ENCODE results near the gene APOA5. TPM values are rescaled to one million over a fixed set of nuclear protein-coding genes. Genes with fewer than 3 reads are reported as not detected.
A peak's percentile ranks its signal among the peaks of the same experiment; 100 is the strongest.

Gene APOA5
- total RNA-seq, 4 donors from 2014 or later = not detected

DNA sequence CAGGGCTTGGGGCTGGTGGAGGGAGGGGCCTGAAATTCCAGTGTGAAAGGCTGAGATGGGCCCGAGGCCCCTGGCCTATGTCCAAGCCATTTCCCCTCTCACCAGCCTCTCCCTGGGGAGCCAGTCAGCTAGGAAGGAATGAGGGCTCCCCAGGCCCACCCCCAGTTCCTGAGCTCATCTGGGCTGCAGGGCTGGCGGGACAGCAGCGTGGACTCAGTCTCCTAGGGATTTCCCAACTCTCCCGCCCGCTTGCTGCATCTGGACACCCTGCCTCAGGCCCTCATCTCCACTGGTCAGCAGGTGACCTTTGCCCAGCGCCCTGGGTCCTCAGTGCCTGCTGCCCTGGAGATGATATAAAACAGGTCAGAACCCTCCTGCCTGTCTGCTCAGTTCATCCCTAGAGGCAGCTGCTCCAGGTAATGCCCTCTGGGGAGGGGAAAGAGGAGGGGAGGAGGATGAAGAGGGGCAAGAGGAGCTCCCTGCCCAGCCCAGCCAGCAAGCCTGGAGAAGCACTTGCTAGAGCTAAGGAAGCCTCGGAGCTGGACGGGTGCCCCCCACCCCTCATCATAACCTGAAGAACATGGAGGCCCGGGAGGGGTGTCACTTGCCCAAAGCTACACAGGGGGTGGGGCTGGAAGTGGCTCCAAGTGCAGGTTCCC lies 38.0 kb upstream of the APOA5 start, which contains the start of gene APOC3:
TSS of gene APOC3 (plus strand) at position 383 of the 659 bp plus-strand sequence. CDS start 676 bp downstream, outside the sequence.
- TF ChIP-seq POLR2A (IDR thresholded peaks at IDR 0.05) (no peak), EP300 (IDR thresholded peaks at IDR 0.05) (no peak)
- TF ChIP-seq, protein P1, sequence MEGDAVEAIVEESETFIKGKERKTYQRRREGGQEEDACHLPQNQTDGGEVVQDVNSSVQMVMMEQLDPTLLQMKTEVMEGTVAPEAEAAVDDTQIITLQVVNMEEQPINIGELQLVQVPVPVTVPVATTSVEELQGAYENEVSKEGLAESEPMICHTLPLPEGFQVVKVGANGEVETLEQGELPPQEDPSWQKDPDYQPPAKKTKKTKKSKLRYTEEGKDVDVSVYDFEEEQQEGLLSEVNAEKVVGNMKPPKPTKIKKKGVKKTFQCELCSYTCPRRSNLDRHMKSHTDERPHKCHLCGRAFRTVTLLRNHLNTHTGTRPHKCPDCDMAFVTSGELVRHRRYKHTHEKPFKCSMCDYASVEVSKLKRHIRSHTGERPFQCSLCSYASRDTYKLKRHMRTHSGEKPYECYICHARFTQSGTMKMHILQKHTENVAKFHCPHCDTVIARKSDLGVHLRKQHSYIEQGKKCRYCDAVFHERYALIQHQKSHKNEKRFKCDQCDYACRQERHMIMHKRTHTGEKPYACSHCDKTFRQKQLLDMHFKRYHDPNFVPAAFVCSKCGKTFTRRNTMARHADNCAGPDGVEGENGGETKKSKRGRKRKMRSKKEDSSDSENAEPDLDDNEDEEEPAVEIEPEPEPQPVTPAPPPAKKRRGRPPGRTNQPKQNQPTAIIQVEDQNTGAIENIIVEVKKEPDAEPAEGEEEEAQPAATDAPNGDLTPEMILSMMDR (IDR thresholded peaks at IDR 0.05) = no peak
- no peaks in the 10 kb centered on the region for H3K9me3 ChIP-seq
- WGBS, 2 donors = 65 to 66% methylated on average over 9 of the region's 9 CpGs

DNA sequence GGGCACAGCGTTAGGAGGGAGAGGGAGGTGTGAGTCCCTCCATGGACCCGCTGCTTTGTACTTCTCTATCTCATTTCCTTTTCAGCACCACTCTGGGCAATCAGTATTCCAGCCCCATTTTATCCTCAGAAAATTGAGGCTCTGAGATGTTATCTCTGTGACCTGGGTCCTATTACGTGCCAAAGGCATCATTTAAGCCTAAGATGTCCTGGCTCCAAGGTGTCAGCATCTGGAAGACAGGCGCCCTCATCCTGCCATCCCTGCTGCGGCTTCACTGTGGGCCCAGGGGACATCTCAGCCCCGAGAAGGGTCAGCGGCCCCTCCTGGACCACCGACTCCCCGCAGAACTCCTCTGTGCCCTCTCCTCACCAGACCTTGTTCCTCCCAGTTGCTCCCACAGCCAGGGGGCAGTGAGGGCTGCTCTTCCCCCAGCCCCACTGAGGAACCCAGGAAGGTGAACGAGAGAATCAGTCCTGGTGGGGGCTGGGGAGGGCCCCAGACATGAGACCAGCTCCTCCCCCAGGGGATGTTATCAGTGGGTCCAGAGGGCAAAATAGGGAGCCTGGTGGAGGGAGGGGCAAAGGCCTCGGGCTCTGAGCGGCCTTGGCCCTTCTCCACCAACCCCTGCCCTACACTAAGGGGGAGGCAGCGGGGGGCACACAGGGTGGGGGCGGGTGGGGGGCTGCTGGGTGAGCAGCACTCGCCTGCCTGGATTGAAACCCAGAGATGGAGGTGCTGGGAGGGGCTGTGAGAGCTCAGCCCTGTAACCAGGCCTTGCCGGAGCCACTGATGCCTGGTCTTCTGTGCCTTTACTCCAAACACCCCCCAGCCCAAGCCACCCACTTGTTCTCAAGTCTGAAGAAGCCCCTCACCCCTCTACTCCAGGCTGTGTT lies 37.2 kb upstream of the APOA5 start:
- no peaks in the 10 kb centered on the region for H3K36me3 ChIP-seq

More for the DNA sequence above, 38.0 kb upstream of the APOA5 start, which contains the start of gene APOC3:
- peaks cover 0 to under 1% (median 0%) of the 10 kb centered on the region in 4 donors for H3K4me1 ChIP-seq
- H3K4me3 ChIP-seq = no peak within 1 kb of the TSS
- DNase-seq (ENCODE audit: low spot score in 2 of 2) = no peak
- H3K27me3 ChIP-seq = no peaks in the 10 kb centered on the region
- no peaks in the 10 kb centered on the region for H3K36me3 ChIP-seq
- H3K27ac ChIP-seq = peak within 1 kb of the TSS in 1 of 4 donors; percentile 26

DNA sequence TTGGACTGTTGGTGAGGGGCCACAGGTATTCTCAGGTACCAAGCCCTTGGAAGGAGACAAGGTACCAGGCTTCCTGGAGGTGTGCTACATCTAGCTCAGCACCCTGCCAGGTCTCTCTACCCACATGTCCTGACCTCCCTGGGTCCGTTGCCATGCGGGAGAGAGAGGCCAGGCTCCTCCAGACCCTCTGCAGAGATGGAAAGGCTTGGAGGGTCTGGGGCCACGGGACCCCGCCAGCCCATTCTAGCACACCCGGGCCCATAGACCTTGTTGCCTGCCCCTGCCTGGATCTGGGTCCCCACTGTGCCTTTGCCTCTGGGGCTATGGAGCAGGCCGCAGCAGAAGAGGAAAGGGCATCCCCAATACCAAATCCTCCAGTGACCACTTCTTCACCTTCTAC lies 35.8 kb upstream of the APOA5 start:
- WGBS, 2 donors = 87 to 89% methylated on average over 6 of the region's 6 CpGs
- no peaks in the 10 kb centered on the region for H3K36me3 ChIP-seq
- TF ChIP-seq, protein P1 (IDR thresholded peaks at IDR 0.05) = no peak
- TF ChIP-seq POLR2A (IDR thresholded peaks at IDR 0.05) (no peak), EP300 (IDR thresholded peaks at IDR 0.05) (no peak)
- no peaks in the 10 kb centered on the region for H3K9me3 ChIP-seq
- no peaks in the 10 kb centered on the region for H3K27me3 ChIP-seq
- H3K4me1 ChIP-seq = no peaks in the 10 kb centered on the region
- no peak for DNase-seq (ENCODE audit: low spot score in 2 of 2)
- H3K27ac ChIP-seq = no peak overlapping the region
- H3K4me3 ChIP-seq = no peak overlapping the region

More for the DNA sequence above, 37.2 kb upstream of the APOA5 start:
- Histone ChIP-seq H3K4me3 (no peak overlapping the region), H3K27me3 (no peaks in the 10 kb centered on the region), H3K27ac (peak overlapping the region in 1 of 4 donors; percentile 26), H3K9me3 (no peaks in the 10 kb centered on the region), H3K4me1 (no peaks in the 10 kb centered on the region)
- WGBS, 2 donors = 56 to 61% methylated on average over 11 to 15 of the region's 16 CpGs
- DNase-seq (ENCODE audit: low spot score in 2 of 2) = no peak
- TF ChIP-seq POLR2A (IDR thresholded peaks at IDR 0.05) = no peak
- TF ChIP-seq, protein P1 (IDR thresholded peaks at IDR 0.05) = no peak
- no peak for TF ChIP-seq EP300 (IDR thresholded peaks at IDR 0.05)

DNA sequence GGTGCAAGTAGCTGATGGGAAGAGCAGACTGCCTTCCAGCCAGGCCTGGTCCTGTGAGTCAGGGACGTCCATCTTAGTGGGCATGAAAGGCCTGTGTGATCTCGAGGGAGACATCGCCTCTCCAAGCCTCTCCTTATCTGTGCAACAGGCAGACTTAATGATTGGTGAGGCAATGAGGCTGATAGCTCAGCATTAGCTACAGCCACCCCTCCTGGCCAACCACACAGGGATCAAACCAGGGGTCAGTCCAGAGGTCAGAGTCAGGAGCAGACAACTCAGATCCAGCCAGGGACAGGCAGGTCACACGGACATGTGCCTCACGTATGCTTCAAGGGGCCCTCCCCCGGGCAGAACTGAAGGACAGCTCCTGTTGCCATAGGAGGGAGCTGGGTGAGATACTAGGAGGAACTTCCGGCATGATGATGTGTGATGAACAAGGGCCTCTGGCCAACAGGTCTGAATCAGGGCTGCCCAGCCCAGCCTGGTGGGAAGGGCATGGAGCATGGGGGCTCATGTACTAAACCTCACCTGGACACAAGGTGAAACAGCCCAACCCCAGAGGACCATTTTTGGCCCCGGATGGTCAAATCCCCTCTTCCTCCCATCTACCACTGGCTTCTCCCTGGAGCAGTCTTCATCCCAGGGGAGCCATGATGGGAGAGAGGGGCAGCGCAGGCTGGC lies 35.2 kb upstream of the APOA5 start:
- Histone ChIP-seq H3K27ac (no peak overlapping the region), H3K4me1 (no peaks in the 10 kb centered on the region), H3K36me3 (no peaks in the 10 kb centered on the region), H3K27me3 (no peaks in the 10 kb centered on the region), H3K4me3 (no peak overlapping the region), H3K9me3 (no peaks in the 10 kb centered on the region)
- TF ChIP-seq EP300 (IDR thresholded peaks at IDR 0.05) (no peak), POLR2A (IDR thresholded peaks at IDR 0.05) (no peak)
- TF ChIP-seq, protein P1 (IDR thresholded peaks at IDR 0.05) = no peak
- DNase-seq (ENCODE audit: low spot score in 2 of 2) = no peak
- 72% methylated on average over 9 of the region's 9 CpGs for WGBS, 2 donors
